Activated gamma-delta T cell treated with Interleukin-2 at 50 U/mL for 16 hours (primary cell): ENCODE results near the gene S1PR3.
"Not testable (repeated sequence)": the region's sequence is repeated elsewhere in the genome, so short reads cannot be mapped to it uniquely, and the experiment has no call there.

Source experiments
- DNase-seq: peaks from one replicate; pipeline ENCODE4 v3.0.0-alpha.2; 2020

S1PR3 gene

GRCh38 chr9:88991066-88992034, at the start of gene S1PR3:
Gene S1PR3 (plus strand): TSS chr9:88991468. CDS start chr9:89001201, 9,733 bp downstream.
- DNase-seq: no peak

GRCh38 chr9:88941586-88941985, 49.7 kb upstream of the S1PR3 start:
- not testable (repeated sequence) for DNase-seq

GRCh38 chr9:88942411-88942810, 48.9 kb upstream of the S1PR3 start:
- DNase-seq: no peak

GRCh38 chr9:88945636-88946333, 45.5 kb upstream of the S1PR3 start:
- no peak for DNase-seq

- no peak for DNase-seq
These were observed 43.4 kb upstream of the S1PR3 start for GRCh38 chr9:88947581-88948573.

GRCh38 chr9:88949425-88949824, 41.8 kb upstream of the S1PR3 start:
- DNase-seq: no peak

GRCh38 chr9:88949961-88950340, 41.3 kb upstream of the S1PR3 start:
- no peak for DNase-seq

- no peak for DNase-seq
These were observed 40.7 kb upstream of the S1PR3 start for GRCh38 chr9:88950341-88951154.

- DNase-seq: no peak
These were observed 40.1 kb upstream of the S1PR3 start for GRCh38 chr9:88951155-88951542.

GRCh38 chr9:88952086-88952615, 39.1 kb upstream of the S1PR3 start:
- no peak for DNase-seq

- no peak for DNase-seq
These were observed 38.3 kb upstream of the S1PR3 start for GRCh38 chr9:88952976-88953375.

GRCh38 chr9:88953381-88954029, 37.8 kb upstream of the S1PR3 start:
- no peak for DNase-seq

GRCh38 chr9:88954066-88954465, 37.2 kb upstream of the S1PR3 start:
- DNase-seq: no peak

GRCh38 chr9:88957526-88957925, 33.7 kb upstream of the S1PR3 start:
- no peak for DNase-seq

- no peak for DNase-seq
These were observed 31.4 kb upstream of the S1PR3 start for GRCh38 chr9:88959727-88960469.

GRCh38 chr9:88960632-88961031, 30.6 kb upstream of the S1PR3 start:
- DNase-seq: no peak

- DNase-seq: no peak
These were observed 25.8 kb upstream of the S1PR3 start for GRCh38 chr9:88965473-88965872.

GRCh38 chr9:88966894-88967676, 24.2 kb upstream of the S1PR3 start:
- DNase-seq: no peak

GRCh38 chr9:88968799-88969198, 22.5 kb upstream of the S1PR3 start:
- no peak for DNase-seq
